AML-193 (cell line): ENCODE data around the gene KTI12.

Experiments
- DNase-seq, 2 experiments: peaks; one replicate each; lab custom pipeline; 2025; lab: John Stamatoyannopoulos, UW

The KTI12 gene

DNA sequence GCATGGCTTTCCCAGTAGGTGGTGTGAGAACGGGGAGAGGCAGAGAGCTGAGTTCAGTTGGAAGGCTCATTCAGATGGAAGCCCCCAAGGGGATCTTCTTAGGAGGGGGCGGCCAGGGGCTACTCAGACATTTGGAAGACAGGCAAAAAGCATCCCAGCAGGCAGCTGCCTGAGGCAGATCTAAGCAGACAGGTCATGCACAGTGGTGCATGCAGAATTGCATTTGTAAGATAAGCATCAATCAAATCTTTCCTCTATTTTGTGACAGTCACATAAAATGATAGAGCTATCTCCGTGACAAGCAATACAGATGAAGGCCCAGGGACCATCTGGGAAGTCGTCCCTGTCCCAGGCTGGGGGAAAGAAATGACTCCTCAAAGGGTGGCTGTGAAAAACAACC, 46.9 kb downstream of the KTI12 start:
- DNase-seq, result no peak

DNA sequence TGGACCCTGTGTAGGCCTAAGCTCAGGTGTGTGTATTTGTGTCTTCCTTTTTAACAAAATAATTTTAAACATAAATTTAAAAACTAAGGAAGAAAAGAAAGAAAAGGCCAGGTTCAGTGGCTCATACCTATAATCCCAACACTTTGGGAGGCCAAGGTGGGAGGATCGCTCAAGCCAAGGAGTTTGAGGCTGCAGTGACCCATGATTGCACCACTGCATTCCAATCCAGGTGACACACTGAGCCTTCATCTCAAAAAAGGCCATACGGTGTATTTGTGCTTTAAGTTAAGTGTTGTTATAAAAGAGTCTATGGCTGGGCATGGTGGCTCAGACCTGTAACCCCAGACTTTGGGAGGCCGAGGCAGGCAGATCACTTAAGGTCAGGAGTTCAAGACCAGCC, 51.4 kb downstream of the KTI12 start:
- no peak for DNase-seq
